Kidney (tissue), 14 donors: Measurements from ENCODE around the gene DCPS. TPM values are rescaled to one million over a fixed set of nuclear protein-coding genes. Genes with fewer than 3 reads are reported as not detected.

Source experiments
- DNase-seq, 5 donors: peaks; one replicate each; pipeline ENCODE4 v3.0.0-alpha.2; 2013 to 2020
- FAIRE-seq: peaks from 2 replicates; lab custom pipeline; 2012; peaks lifted over from hg19 to GRCh38; lab: Jason Lieb, UNC
- H3K27ac ChIP-seq, 2 donors: one replicate each; pipeline ENCODE4 v1.7.0; 2013; ENCODE audit warnings: low read depth in 2 of 2, low read length in 2 of 2, inconsistent platforms in 1 of 2
- H3K27me3 ChIP-seq: one replicate; pipeline ENCODE4 v1.7.1; 2013; ENCODE audit warnings: low read length, inconsistent platforms; ENCODE audit not compliant: control insufficient read depth, insufficient read depth
- H3K36me3 ChIP-seq, 3 donors: one replicate each; pipeline versions ENCODE4 v1.7.0 to v1.7.1; 2013; ENCODE audit warnings: low read length in 3 of 3, control low read depth in 1 of 3, inconsistent platforms in 1 of 3; ENCODE audit not compliant: insufficient read depth in 3 of 3, control insufficient read depth in 2 of 3
- H3K4me1 ChIP-seq, 3 donors: one replicate each; pipeline versions ENCODE4 v1.7.0 to v1.7.1; 2013; ENCODE audit warnings: low read length in 3 of 3, inconsistent platforms in 1 of 3, low read depth in 1 of 3; ENCODE audit not compliant: control insufficient read depth in 2 of 3, insufficient read depth in 2 of 3
- H3K4me3 ChIP-seq, 3 donors: one replicate each; pipeline versions ENCODE4 v1.7.0 to v1.8.1; 2013; ENCODE audit warnings: low read length in 3 of 3, control low read depth in 1 of 3, inconsistent platforms in 1 of 3
- H3K9ac ChIP-seq, 3 donors: one replicate each; pipeline versions ENCODE4 v1.7.0 to v1.7.1; 2013; ENCODE audit warnings: low read length in 3 of 3, control low read depth in 1 of 3, inconsistent platforms in 1 of 3
- H3K9me3 ChIP-seq, 3 donors: one replicate each; pipeline versions ENCODE4 v1.7.0 to v1.7.1; 2013; ENCODE audit warnings: low read length in 3 of 3, control low read depth in 1 of 3, inconsistent platforms in 1 of 3; ENCODE audit not compliant: control insufficient read depth in 2 of 3, insufficient read depth in 1 of 3
- intact Hi-C: fragments of 100-400 bp; cut with DNase I; formaldehyde crosslinking; loops from one replicate; pipeline ENCODE4 v1.11.1; 2022
- polyA plus RNA-seq: library from polyadenylated mRNA; stranded (reverse); fragments of 350-450 nt; fragmentation: Illumina TruSeq; extraction: RNeasy Lipid Tissue Mini Kit (QIAGEN cat#74804); gene quantifications from one replicate; pipeline ENCODE4 v1.2.3, GENCODE V29; 2014; ENCODE audit warnings: low read depth, low replicate concordance; ENCODE audit not compliant: insufficient read depth
- total RNA-seq: library from RNA; stranded (reverse); fragmentation: NEBNext Ultra II Directional; extraction: Animal tissue kit (Norgen Biotek cat#: 25700); gene quantifications from one replicate; pipeline ENCODE4 v1.2.1, GENCODE V29; 2021
- TF ChIP-seq, protein P1 (sequence below): IDR thresholded peaks from 3 replicates; pipeline ENCODE4 v1.5.1; 2012; ENCODE audit warnings: mild to moderate bottlenecking, moderate library complexity, borderline replicate concordance; ENCODE audit not compliant: insufficient read depth; ENCODE audit errors: extremely low read depth
- donor health status: control.
- donor health status: control.
- donor health status: control.
- donor health status: control.
- donor health status: control.
- donor health status: DM: yes; HTN: yes; CAD: no.
- donor health status: Normal renal cell carcinoma (clear cell type).

DCPS gene
- total and polyA plus RNA-seq, 2 donors from 2014 or later: 23.9 to 24.2 TPM

DNA sequence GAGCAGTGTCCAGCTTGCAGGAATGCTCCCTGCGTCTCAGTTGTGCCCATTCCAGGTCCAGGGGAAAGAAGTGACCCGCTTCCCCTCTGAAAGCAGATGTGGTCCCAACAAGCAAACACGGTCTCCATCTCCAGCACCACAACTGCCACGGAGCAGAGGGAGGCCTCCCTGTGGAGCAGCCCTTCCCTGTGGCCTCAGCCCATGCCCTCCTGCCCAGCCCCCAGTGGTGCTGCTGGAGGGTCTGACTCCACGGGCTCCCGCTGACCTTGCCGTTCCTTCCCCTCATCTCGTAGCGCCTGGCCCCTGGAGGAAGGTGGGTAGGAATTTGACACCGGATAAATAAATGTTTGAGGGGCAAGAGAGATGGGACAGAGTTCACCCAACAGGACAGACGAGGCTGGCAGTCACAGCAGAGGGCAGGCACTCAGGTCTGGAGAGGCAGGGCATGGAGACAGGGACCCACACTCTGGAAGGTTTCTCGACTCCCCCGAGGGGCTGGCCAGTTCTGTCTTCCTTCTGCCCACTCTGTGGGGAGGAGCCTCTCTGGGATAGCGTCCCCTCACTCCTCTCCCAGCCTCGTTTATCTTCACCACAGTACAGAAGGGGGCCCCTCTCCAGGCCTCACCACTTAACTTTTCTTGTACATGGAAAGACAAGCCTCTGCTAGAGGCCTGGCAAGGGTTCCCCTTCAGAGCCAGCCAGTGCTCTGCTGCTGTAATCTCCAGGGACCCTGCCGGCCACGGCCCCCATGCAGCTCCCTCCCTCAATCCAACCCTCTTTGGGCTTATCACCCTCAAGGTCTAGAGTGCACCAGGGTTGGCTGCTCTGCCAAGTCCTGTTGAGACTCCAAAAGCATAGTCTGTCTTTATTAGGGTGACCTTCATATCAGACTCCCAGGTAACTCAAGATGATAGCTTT, 44.1 kb downstream of the DCPS start:
- H3K9ac ChIP-seq: no peak overlapping the region

DNA sequence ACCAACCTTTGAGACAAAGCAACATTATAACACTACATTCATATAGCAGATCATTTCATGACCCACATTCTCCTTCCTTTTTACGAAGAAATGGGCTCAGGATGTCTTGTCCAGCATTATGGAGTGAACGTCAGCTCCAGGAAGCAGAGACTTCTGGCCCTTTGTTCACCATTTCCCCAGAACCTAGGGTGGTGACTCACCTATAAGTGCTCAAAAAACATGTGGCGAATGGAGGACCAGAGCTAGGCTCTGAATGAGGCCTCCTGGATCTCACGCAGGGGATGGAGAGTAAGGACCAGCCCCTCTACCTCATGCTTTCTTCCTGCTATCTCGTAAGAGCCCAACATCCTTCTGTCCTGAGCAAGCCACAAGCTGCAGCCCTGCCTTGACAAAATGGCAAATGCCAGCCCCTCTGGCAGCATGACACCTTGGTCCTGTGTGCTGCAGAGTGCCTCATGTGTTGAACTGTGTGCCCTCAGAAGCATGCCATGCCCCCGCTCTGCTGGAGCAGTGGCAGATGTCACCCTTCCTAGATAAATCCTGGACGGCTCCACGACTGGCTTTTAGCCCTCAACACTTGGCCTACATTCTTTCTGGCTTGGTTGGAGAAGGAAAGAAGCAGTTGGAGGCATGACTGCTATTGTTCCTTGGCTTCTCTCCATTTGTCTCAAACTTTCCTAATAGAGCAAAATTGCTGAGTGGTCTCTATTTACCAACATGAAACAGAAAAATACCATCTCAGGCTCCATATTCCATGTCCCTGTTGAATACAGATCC, 45.1 kb downstream of the DCPS start:
- Histone ChIP-seq H3K4me1 (peaks cover 0 to 6% (median 6%) of the 10 kb centered on the region in 3 donors), H3K9ac (no peak overlapping the region), H3K9me3 (no peaks in the 10 kb centered on the region), H3K27me3 (no peaks in the 10 kb centered on the region), H3K4me3 (no peak overlapping the region), H3K27ac (peak overlapping the region in 1 of 2 donors; percentile 1), H3K36me3 (peaks cover 0 to 10% (median 0%) of the 10 kb centered on the region in 3 donors)
- TF ChIP-seq, protein P1, sequence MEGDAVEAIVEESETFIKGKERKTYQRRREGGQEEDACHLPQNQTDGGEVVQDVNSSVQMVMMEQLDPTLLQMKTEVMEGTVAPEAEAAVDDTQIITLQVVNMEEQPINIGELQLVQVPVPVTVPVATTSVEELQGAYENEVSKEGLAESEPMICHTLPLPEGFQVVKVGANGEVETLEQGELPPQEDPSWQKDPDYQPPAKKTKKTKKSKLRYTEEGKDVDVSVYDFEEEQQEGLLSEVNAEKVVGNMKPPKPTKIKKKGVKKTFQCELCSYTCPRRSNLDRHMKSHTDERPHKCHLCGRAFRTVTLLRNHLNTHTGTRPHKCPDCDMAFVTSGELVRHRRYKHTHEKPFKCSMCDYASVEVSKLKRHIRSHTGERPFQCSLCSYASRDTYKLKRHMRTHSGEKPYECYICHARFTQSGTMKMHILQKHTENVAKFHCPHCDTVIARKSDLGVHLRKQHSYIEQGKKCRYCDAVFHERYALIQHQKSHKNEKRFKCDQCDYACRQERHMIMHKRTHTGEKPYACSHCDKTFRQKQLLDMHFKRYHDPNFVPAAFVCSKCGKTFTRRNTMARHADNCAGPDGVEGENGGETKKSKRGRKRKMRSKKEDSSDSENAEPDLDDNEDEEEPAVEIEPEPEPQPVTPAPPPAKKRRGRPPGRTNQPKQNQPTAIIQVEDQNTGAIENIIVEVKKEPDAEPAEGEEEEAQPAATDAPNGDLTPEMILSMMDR: no peak
- FAIRE-seq: no peak
- DNase-seq: peak in 1 of 5 donors; percentile 57
- intact Hi-C loops: no loop called here

More for the DNA sequence above, 44.1 kb downstream of the DCPS start:
- intact Hi-C loops: no loop called here
- Histone ChIP-seq H3K36me3 (peaks cover 0 to 13% (median 9%) of the 10 kb centered on the region in 3 donors), H3K9me3 (no peaks in the 10 kb centered on the region), H3K4me1 (peaks cover 0 to 6% (median 2%) of the 10 kb centered on the region in 3 donors), H3K27me3 (no peaks in the 10 kb centered on the region), H3K4me3 (no peak overlapping the region), H3K27ac (no peak overlapping the region)
- TF ChIP-seq, protein P1: no peak
- FAIRE-seq (no peak), DNase-seq (peak in 1 of 5 donors; percentile 57)

DNA sequence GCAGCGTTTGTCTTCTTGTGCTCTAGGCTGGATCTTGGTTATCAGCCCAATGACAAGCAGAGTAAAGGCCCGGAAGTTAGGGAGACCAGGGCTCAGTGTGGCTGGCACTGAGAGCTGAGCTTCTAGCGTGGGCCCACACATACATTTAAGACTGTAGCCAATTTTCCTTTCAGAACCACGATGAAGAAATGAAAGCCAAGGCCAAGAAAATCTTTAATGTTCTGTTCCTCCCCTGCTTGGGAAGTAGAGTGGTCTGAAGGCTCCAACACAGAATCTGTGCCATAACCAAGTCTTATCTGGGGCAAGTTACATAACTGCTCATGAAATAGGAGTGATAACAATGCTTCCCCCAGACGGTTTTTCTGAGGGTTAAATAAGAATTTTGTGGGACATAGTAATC, 47.0 kb downstream of the DCPS start:
- DNase-seq: peak in 1 of 5 donors; percentile 13
- Histone ChIP-seq H3K4me1 (peaks cover 0 to 14% (median 10%) of the 10 kb centered on the region in 3 donors), H3K9ac (no peak overlapping the region), H3K36me3 (no peaks in the 10 kb centered on the region), H3K27ac (peak overlapping the region in 1 of 2 donors; percentile 13), H3K9me3 (no peaks in the 10 kb centered on the region), H3K27me3 (no peaks in the 10 kb centered on the region), H3K4me3 (no peak overlapping the region)
- no peak for FAIRE-seq
- TF ChIP-seq, protein P1: no peak
- intact Hi-C loops: no loop called here
